ENCODE data around the gene PHC1.

- TF ChIP-seq EP300 (IDR thresholded peaks at IDR 0.05) = no peak
- no peak for TF ChIP-seq POLR2A (IDR thresholded peaks at IDR 0.05)
- TF ChIP-seq CTCF (IDR thresholded peaks at IDR 0.05) = no peak
These were observed 27.0 kb upstream of the PHC1 start for GRCh38 chr12:8887285-8887715.

Data from sigmoid colon (tissue), 4 donors.